CD4-positive, alpha-beta T cell treated with Interferon gamma for 1 hour (primary cell): Measurements from ENCODE around the gene XRCC4.
"Not testable (repeated sequence)": the region's sequence is repeated elsewhere in the genome, so short reads cannot be mapped to it uniquely, and the experiment has no call there.

Experiments used
- DNase-seq: peaks from one replicate; pipeline ENCODE4 v3.0.0-alpha.2; 2020

XRCC4 gene

GRCh38 chr5:83076742-83077661 lies at the start of gene XRCC4, which contains the start of gene TMEM167A:
Gene XRCC4 (plus strand): TSS chr5:83077547. CDS start chr5:83104920, 27,373 bp downstream.
Gene TMEM167A (minus strand): TSS chr5:83077394. CDS start chr5:83077323, 71 bp downstream.
- DNase-seq, result peak; percentile 96

- DNase-seq, result no peak
Measured at GRCh38 chr5:83029912-83030311, 47.4 kb upstream of the XRCC4 start.

- no peak for DNase-seq
Measured at GRCh38 chr5:83031381-83031780, 46.0 kb upstream of the XRCC4 start.

- no peak for DNase-seq
Measured at GRCh38 chr5:83034036-83034435, 43.3 kb upstream of the XRCC4 start.

- no peak for DNase-seq
Measured at GRCh38 chr5:83034528-83035207, 42.7 kb upstream of the XRCC4 start.

GRCh38 chr5:83035373-83036100 lies 41.8 kb upstream of the XRCC4 start:
- no peak for DNase-seq

- DNase-seq, result no peak
Measured at GRCh38 chr5:83036991-83037575, 40.3 kb upstream of the XRCC4 start.

- no peak for DNase-seq
Measured at GRCh38 chr5:83038924-83039323, 38.4 kb upstream of the XRCC4 start.

GRCh38 chr5:83042507-83042906 lies 34.8 kb upstream of the XRCC4 start:
- no peak for DNase-seq

- no peak for DNase-seq
Measured at GRCh38 chr5:83044926-83045325, 32.4 kb upstream of the XRCC4 start.

- no peak for DNase-seq
Measured at GRCh38 chr5:83048277-83048676, 29.1 kb upstream of the XRCC4 start.

GRCh38 chr5:83048811-83049210 lies 28.5 kb upstream of the XRCC4 start:
- DNase-seq, result no peak

GRCh38 chr5:83049370-83049885 lies 27.9 kb upstream of the XRCC4 start:
- no peak for DNase-seq

GRCh38 chr5:83050723-83051340 lies 26.5 kb upstream of the XRCC4 start:
- DNase-seq, result no peak

- no peak for DNase-seq
Measured at GRCh38 chr5:83055166-83055565, 22.2 kb upstream of the XRCC4 start.

GRCh38 chr5:83058726-83059125 lies 18.6 kb upstream of the XRCC4 start:
- no peak for DNase-seq

GRCh38 chr5:83059341-83059740 lies 18.0 kb upstream of the XRCC4 start:
- no peak for DNase-seq

GRCh38 chr5:83066548-83067110 lies 10.7 kb upstream of the XRCC4 start:
- no peak for DNase-seq

GRCh38 chr5:83067377-83067776 lies 10.0 kb upstream of the XRCC4 start:
- not testable (repeated sequence) for DNase-seq

- DNase-seq, result no peak
Measured at GRCh38 chr5:83069096-83069799, 8.1 kb upstream of the XRCC4 start.
